ENCODE results near the gene SPDYA. TPM values are rescaled to one million over a fixed set of nuclear protein-coding genes. Genes with fewer than 3 reads are reported as not detected.
A peak's percentile ranks its signal among the peaks of the same experiment; 100 is the strongest.
"Not testable (repeated sequence)": the region's sequence is repeated elsewhere in the genome, so short reads cannot be mapped to it uniquely, and the experiment has no call there.

SPDYA gene
- total RNA-seq, 1 donor from 2014 or later: 1.1 TPM

GRCh38 chr2:28780496-28780895 lies 30.1 kb upstream of the SPDYA start:
- H3K36me3 Mint-ChIP-seq (ENCODE audit: low read depth): peaks cover 8% of the 10 kb centered on the region
- peak overlapping the region; percentile 8 for H3K27ac Mint-ChIP-seq (ENCODE audit: unreplicated experiment)
- H3K4me3 Mint-ChIP-seq: no peak overlapping the region
- peaks cover 5% of the 10 kb centered on the region for H3K4me1 Mint-ChIP-seq
- DNase-seq (ENCODE audit: low read depth, low spot score): no peak
- no peaks in the 10 kb centered on the region for H3K27me3 Mint-ChIP-seq (ENCODE audit: low read depth)
- H3K9me3 Mint-ChIP-seq: no peaks in the 10 kb centered on the region
- TF ChIP-seq CTCF (conservative IDR thresholded peaks at IDR 0.05): no peak

GRCh38 chr2:28782423-28782822 lies 28.2 kb upstream of the SPDYA start:
- Mint-ChIP-seq H3K4me1 (no peaks in the 10 kb centered on the region), H3K27ac (ENCODE audit: unreplicated experiment) (no peak overlapping the region), H3K4me3 (no peak overlapping the region), H3K36me3 (ENCODE audit: low read depth) (peaks cover 13% of the 10 kb centered on the region), H3K27me3 (ENCODE audit: low read depth) (no peaks in the 10 kb centered on the region), H3K9me3 (no peaks in the 10 kb centered on the region)
- no peak for DNase-seq (ENCODE audit: low read depth, low spot score)
- no peak for TF ChIP-seq CTCF (conservative IDR thresholded peaks at IDR 0.05)

- not testable (repeated sequence) for H3K4me3 Mint-ChIP-seq; DNase-seq (ENCODE audit: low read depth, low spot score); H3K4me1 Mint-ChIP-seq; H3K27ac Mint-ChIP-seq (ENCODE audit: unreplicated experiment); H3K27me3 Mint-ChIP-seq (ENCODE audit: low read depth); H3K9me3 Mint-ChIP-seq
- H3K36me3 Mint-ChIP-seq (ENCODE audit: low read depth): peaks cover 16% of the 10 kb centered on the region
These were observed 26.1 kb upstream of the SPDYA start for GRCh38 chr2:28784570-28784969.

GRCh38 chr2:28796620-28797019 lies 14.0 kb upstream of the SPDYA start:
- no peak for DNase-seq (ENCODE audit: low read depth, low spot score)
- Mint-ChIP-seq H3K4me3 (no peak overlapping the region), H3K27me3 (ENCODE audit: low read depth) (no peaks in the 10 kb centered on the region), H3K36me3 (ENCODE audit: low read depth) (peaks cover 47% of the 10 kb centered on the region), H3K27ac (ENCODE audit: unreplicated experiment) (no peak overlapping the region), H3K4me1 (no peaks in the 10 kb centered on the region), H3K9me3 (peaks cover 16% of the 10 kb centered on the region)
- no peak for TF ChIP-seq CTCF (conservative IDR thresholded peaks at IDR 0.05)

- no peaks in the 10 kb centered on the region for H3K27me3 Mint-ChIP-seq (ENCODE audit: low read depth)
- H3K4me3 Mint-ChIP-seq: no peak overlapping the region
- H3K36me3 Mint-ChIP-seq (ENCODE audit: low read depth): peaks cover 20% of the 10 kb centered on the region
- no peak for TF ChIP-seq CTCF (conservative IDR thresholded peaks at IDR 0.05)
- DNase-seq (ENCODE audit: low read depth, low spot score): no peak
- no peak overlapping the region for H3K27ac Mint-ChIP-seq (ENCODE audit: unreplicated experiment)
- peaks cover 4% of the 10 kb centered on the region for H3K9me3 Mint-ChIP-seq
- H3K4me1 Mint-ChIP-seq: no peaks in the 10 kb centered on the region
These were observed 8.9 kb upstream of the SPDYA start for GRCh38 chr2:28801726-28802125.

- TF ChIP-seq CTCF (conservative IDR thresholded peaks at IDR 0.05): no peak
- peaks cover 8% of the 10 kb centered on the region for H3K36me3 Mint-ChIP-seq (ENCODE audit: low read depth)
- H3K4me1 Mint-ChIP-seq: no peaks in the 10 kb centered on the region
- H3K27ac Mint-ChIP-seq (ENCODE audit: unreplicated experiment): no peak overlapping the region
- H3K27me3 Mint-ChIP-seq (ENCODE audit: low read depth): no peaks in the 10 kb centered on the region
- no peak for DNase-seq (ENCODE audit: low read depth, low spot score)
- no peak overlapping the region for H3K4me3 Mint-ChIP-seq
- no peaks in the 10 kb centered on the region for H3K9me3 Mint-ChIP-seq
These were observed 7.6 kb upstream of the SPDYA start for GRCh38 chr2:28802975-28803429.

Data from neural crest cell (in vitro differentiated cells).